Glutamatergic neuron (in vitro differentiated cells): Measurements from ENCODE around the gene PLCB4. TPM values are rescaled to one million over a fixed set of nuclear protein-coding genes. Genes with fewer than 3 reads are reported as not detected.

Experiments used
- DNase-seq: peaks from one replicate; pipeline ENCODE4 v3.0.0; 2022
- H3K27ac Mint-ChIP-seq: one replicate; pipeline ENCODE4 v1.8.0; 2020; ENCODE audit warnings: mild to moderate bottlenecking, mixed read lengths, inconsistent platforms; ENCODE audit not compliant: unreplicated experiment
- H3K27me3 Mint-ChIP-seq: one replicate; pipeline ENCODE4 v1.8.0; 2020; ENCODE audit warnings: mild to moderate bottlenecking, moderate library complexity, mixed read lengths, inconsistent platforms; ENCODE audit not compliant: unreplicated experiment
- H3K36me3 Mint-ChIP-seq: one replicate; pipeline ENCODE4 v1.8.0; 2020; ENCODE audit warnings: mild to moderate bottlenecking, mixed read lengths, inconsistent platforms; ENCODE audit not compliant: unreplicated experiment
- H3K4me1 Mint-ChIP-seq: one replicate; pipeline ENCODE4 v1.8.0; 2020; ENCODE audit warnings: mild to moderate bottlenecking, low read depth, mixed read lengths, inconsistent platforms; ENCODE audit not compliant: unreplicated experiment
- H3K4me3 Mint-ChIP-seq: one replicate; pipeline ENCODE4 v1.8.0; 2020; ENCODE audit warnings: mild to moderate bottlenecking, mixed read lengths, inconsistent platforms; ENCODE audit not compliant: unreplicated experiment
- H3K9me3 Mint-ChIP-seq: one replicate; pipeline ENCODE4 v1.8.0; 2020; ENCODE audit warnings: mild to moderate bottlenecking, moderate library complexity, mixed read lengths, inconsistent platforms; ENCODE audit not compliant: unreplicated experiment
- CTCF ChIP-seq: fragments of 200-600 bp; sonication (generic); IDR thresholded peaks from one replicate; pipeline ENCODE4 v1.5.0; 2021; ENCODE audit not compliant: partially characterized antibody, unreplicated experiment
- total RNA-seq: library from RNA; stranded (reverse); fragmentation: NEBNext Ultra II Directional; extraction: Animal tissue kit (Norgen Biotek cat#: 25700); gene quantifications from one replicate; pipeline ENCODE4 v1.2.1, GENCODE V29; 2021; ENCODE audit not compliant: unreplicated experiment

Gene PLCB4
- total RNA-seq, 1 donor from 2014 or later, result 28.9 TPM

DNA sequence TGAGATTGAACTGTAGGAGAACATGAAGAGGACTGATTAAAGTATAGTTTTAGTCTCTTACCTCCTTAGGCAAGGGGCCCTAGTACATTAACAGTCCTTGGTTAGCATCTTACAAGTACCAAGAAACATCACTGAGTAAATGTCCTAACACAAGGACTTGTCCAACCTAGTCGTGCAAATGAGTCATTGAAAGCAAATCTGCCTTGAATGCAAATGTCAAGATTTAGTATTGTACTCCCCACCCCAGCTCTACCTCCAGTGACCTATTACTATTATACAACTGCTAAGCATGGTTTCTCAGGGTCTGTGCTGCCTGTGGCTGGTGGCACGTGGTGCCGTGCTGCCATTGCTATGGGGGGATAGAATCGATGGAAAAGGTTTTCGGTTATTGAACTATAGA, 138.4 kb downstream of the PLCB4 start:
- H3K27ac Mint-ChIP-seq, result no peak overlapping the region
- H3K4me3 Mint-ChIP-seq, result no peak overlapping the region
- peaks cover 3% of the 10 kb centered on the region for H3K9me3 Mint-ChIP-seq
- H3K36me3 Mint-ChIP-seq, result no peaks in the 10 kb centered on the region
- peaks cover 17% of the 10 kb centered on the region for H3K4me1 Mint-ChIP-seq
- H3K27me3 Mint-ChIP-seq, result peaks cover 1% of the 10 kb centered on the region
- TF ChIP-seq CTCF, result no peak
- DNase-seq, result no peak

DNA sequence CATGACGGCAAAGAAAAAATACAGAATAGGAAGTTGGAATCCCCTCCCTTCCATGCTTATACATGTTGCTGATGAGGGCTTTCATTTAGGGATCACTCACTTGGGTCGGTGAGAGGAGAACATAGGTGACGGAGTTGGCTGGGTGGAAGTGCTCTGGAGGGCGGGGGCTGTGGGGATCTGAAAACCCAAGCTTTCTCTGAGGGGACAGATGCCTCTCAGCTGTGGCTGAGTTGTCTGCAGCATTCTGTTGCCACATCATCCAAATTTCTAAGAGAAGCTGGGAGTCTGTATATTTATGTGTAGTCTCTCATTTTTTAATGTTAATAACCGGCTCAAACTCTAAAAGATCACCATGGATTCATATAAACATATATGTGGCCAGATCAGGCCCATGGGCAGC, 141.5 kb downstream of the PLCB4 start:
- peaks cover 8% of the 10 kb centered on the region for H3K4me1 Mint-ChIP-seq
- no peak for DNase-seq

DNA sequence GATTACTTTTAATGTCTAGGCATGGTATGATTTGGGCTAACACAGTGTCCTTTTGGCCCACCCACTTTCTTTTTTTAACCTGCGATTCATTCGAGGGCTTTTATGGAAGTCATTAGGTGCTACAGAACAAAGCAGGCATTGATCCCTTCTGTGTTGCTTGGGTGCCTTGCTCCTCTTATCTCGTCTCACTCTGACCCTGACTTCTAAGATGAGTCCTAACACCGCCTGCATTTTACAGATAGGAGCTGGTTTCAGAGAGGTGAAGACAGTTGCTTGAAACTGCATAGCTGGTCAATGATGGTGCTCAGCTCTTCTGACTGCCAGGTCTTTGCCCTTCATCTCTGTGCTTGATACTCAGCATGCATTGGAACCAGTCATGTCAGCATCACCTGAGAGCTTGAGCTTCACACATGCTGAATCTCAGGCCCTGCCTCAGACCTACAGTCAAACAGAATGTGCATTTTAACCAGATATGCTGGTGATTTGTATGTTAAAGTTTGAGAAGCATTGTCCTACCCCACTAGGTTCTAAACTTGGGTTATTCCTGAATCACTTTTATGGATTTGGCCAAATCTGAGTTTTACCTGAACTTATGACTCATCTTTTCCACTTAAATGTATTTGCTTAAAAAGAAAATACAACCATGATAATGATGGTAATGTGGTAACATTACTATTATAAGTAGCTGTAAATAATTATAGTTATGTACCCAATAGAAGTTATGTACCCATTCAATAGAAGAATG, 142.3 kb downstream of the PLCB4 start:
- Mint-ChIP-seq H3K27me3 (peaks cover 1% of the 10 kb centered on the region), H3K36me3 (no peaks in the 10 kb centered on the region), H3K27ac (no peak overlapping the region), H3K4me3 (no peak overlapping the region), H3K9me3 (peaks cover 3% of the 10 kb centered on the region), H3K4me1 (peaks cover 8% of the 10 kb centered on the region)
- no peak for TF ChIP-seq CTCF
- no peak for DNase-seq

More for the DNA sequence above, 141.5 kb downstream of the PLCB4 start:
- H3K27me3 Mint-ChIP-seq, result peaks cover 1% of the 10 kb centered on the region
- no peak overlapping the region for H3K27ac Mint-ChIP-seq
- no peak for TF ChIP-seq CTCF
- H3K4me3 Mint-ChIP-seq, result no peak overlapping the region
- H3K9me3 Mint-ChIP-seq, result peaks cover 3% of the 10 kb centered on the region
- H3K36me3 Mint-ChIP-seq, result no peaks in the 10 kb centered on the region

GRCh38 chr20:9212735-9213134, 143.8 kb downstream of the PLCB4 start:
- no peak for TF ChIP-seq CTCF
- H3K27ac Mint-ChIP-seq, result no peak overlapping the region
- H3K9me3 Mint-ChIP-seq, result peaks cover 4% of the 10 kb centered on the region
- no peaks in the 10 kb centered on the region for H3K36me3 Mint-ChIP-seq
- H3K4me1 Mint-ChIP-seq, result peaks cover 6% of the 10 kb centered on the region
- DNase-seq, result no peak
- H3K4me3 Mint-ChIP-seq, result no peak overlapping the region
- H3K27me3 Mint-ChIP-seq, result peaks cover 1% of the 10 kb centered on the region

- Mint-ChIP-seq H3K27me3 (peaks cover 1% of the 10 kb centered on the region), H3K9me3 (peaks cover 4% of the 10 kb centered on the region), H3K4me3 (no peak overlapping the region), H3K27ac (no peak overlapping the region), H3K36me3 (no peaks in the 10 kb centered on the region), H3K4me1 (peaks cover 13% of the 10 kb centered on the region)
- no peak for TF ChIP-seq CTCF
- DNase-seq, result no peak
Observed at GRCh38 chr20:9214685-9215084, 145.8 kb downstream of the PLCB4 start.
